Calu3 (cell line): ENCODE results near the gene DDX19B. TPM values are rescaled to one million over a fixed set of nuclear protein-coding genes. Genes with fewer than 3 reads are reported as not detected.

Source experiments
- BruUV-seq: library from RNA; stranded (reverse); fragments of 400-500 nt; replicated peaks from 2 replicates; lab custom pipeline; 2021; lab: Mats Ljungman, UMichigan
- CTCF ChIA-PET: fragments of 300-600 bp; sonication (Branson Sonifier 250); formaldehyde crosslinking; loops from one replicate; lab custom pipeline; 2022; ENCODE audit warnings: antibody characterized with exemption; lab: Charles Lee
- DNase-seq: peaks from one replicate; pipeline ENCODE4 v3.0.0; 2022
- H3K27ac Mint-ChIP-seq: one replicate; pipeline ENCODE4 v1.8.0; 2022; ENCODE audit warnings: mixed read lengths; ENCODE audit not compliant: unreplicated experiment
- H3K27me3 Mint-ChIP-seq: one replicate; pipeline ENCODE4 v1.8.0; 2022; ENCODE audit warnings: mixed read lengths; ENCODE audit not compliant: unreplicated experiment
- H3K36me3 Mint-ChIP-seq: one replicate; pipeline ENCODE4 v1.8.0; 2022; ENCODE audit warnings: mild to moderate bottlenecking, moderate library complexity, mixed read lengths; ENCODE audit not compliant: insufficient read depth, unreplicated experiment
- H3K4me1 Mint-ChIP-seq: one replicate; pipeline ENCODE4 v1.8.0; 2022; ENCODE audit warnings: mild to moderate bottlenecking, low read depth, mixed read lengths; ENCODE audit not compliant: unreplicated experiment
- H3K4me3 Mint-ChIP-seq: one replicate; pipeline ENCODE4 v1.8.0; 2022; ENCODE audit warnings: mild to moderate bottlenecking, low read depth, moderate library complexity, mixed read lengths; ENCODE audit not compliant: unreplicated experiment
- H3K9me3 Mint-ChIP-seq: one replicate; pipeline ENCODE4 v1.8.0; 2022; ENCODE audit warnings: low read depth, mixed read lengths; ENCODE audit not compliant: unreplicated experiment
- CTCF ChIP-seq: fragments of 200-600 bp; IDR thresholded peaks from one replicate; pipeline ENCODE4 v1.8.0; 2022; ENCODE audit warnings: antibody characterized with exemption; ENCODE audit not compliant: unreplicated experiment
- intact Hi-C: fragments of 100-400 bp; cut with micrococcal nuclease; formaldehyde crosslinking; loops from one replicate; pipeline ENCODE4 v1.10.0; 2022; ENCODE audit not compliant: unreplicated experiment
- total RNA-seq: library from RNA; stranded (reverse); gene quantifications from 2 replicates; pipeline ENCODE4 v1.2.3, GENCODE V29; 2022

The DDX19B gene
- total RNA-seq, 1 experiment from 2014 or later = 45.2 TPM

GRCh38 chr16:70294385-70295025 lies 4.5 kb upstream of the DDX19B start:
- no peak for DNase-seq
- H3K27me3 Mint-ChIP-seq = no peaks in the 10 kb centered on the region
- no peak for TF ChIP-seq CTCF

GRCh38 chr16:70295634-70296033 lies 3.4 kb upstream of the DDX19B start:
- Mint-ChIP-seq H3K4me3 (no peak overlapping the region), H3K4me1 (peaks cover 23% of the 10 kb centered on the region), H3K27me3 (no peaks in the 10 kb centered on the region), H3K9me3 (no peaks in the 10 kb centered on the region), H3K36me3 (peaks cover 23% of the 10 kb centered on the region), H3K27ac (no peak overlapping the region)
- DNase-seq = no peak
- CTCF ChIA-PET = no interaction called here
- BruUV-seq = no TSS peak
- TF ChIP-seq CTCF = no peak
- intact Hi-C loops = no loop called here

More at GRCh38 chr16:70294385-70295025, 4.5 kb upstream of the DDX19B start:
- BruUV-seq = no TSS peak
- CTCF ChIA-PET = no interaction called here
- Mint-ChIP-seq H3K4me1 (peaks cover 15% of the 10 kb centered on the region), H3K4me3 (no peak overlapping the region), H3K9me3 (no peaks in the 10 kb centered on the region), H3K27ac (no peak overlapping the region), H3K36me3 (peaks cover 20% of the 10 kb centered on the region)
- intact Hi-C loops = no loop called here

- CTCF ChIA-PET = no interaction called here
- H3K9me3 Mint-ChIP-seq = peaks cover 9% of the 10 kb centered on the region
- DNase-seq = no peak
- H3K36me3 Mint-ChIP-seq = peaks cover 40% of the 10 kb centered on the region
- H3K4me1 Mint-ChIP-seq = peaks cover 34% of the 10 kb centered on the region
- H3K27ac Mint-ChIP-seq = no peak overlapping the region
- no peaks in the 10 kb centered on the region for H3K27me3 Mint-ChIP-seq
- H3K4me3 Mint-ChIP-seq = peak overlapping the region; percentile 96
- no TSS peak for BruUV-seq
- TF ChIP-seq CTCF = no peak
- intact Hi-C loops = no loop called here
These were observed 2.1 kb downstream of the DDX19B start for GRCh38 chr16:70301121-70301520.

GRCh38 chr16:70302745-70303144 lies 3.8 kb downstream of the DDX19B start:
- H3K4me1 Mint-ChIP-seq = peaks cover 34% of the 10 kb centered on the region
- H3K4me3 Mint-ChIP-seq = no peak overlapping the region
- no peaks in the 10 kb centered on the region for H3K27me3 Mint-ChIP-seq
- peaks cover 9% of the 10 kb centered on the region for H3K9me3 Mint-ChIP-seq
- no TSS peak for BruUV-seq
- no peak for TF ChIP-seq CTCF
- intact Hi-C loops = no loop called here
- CTCF ChIA-PET = no interaction called here
- no peak for DNase-seq
- H3K27ac Mint-ChIP-seq = no peak overlapping the region
- H3K36me3 Mint-ChIP-seq = peaks cover 40% of the 10 kb centered on the region
